ENCODE results near the gene CLINT1.

Gene CLINT1

GRCh38 chr5:157747173-157747740 is 111.7 kb downstream of the CLINT1 start:
- TF ChIP-seq ZBTB7A (IDR thresholded peaks at IDR 0.05; ENCODE audit: low read depth) (no peak), NFIC (IDR thresholded peaks at IDR 0.05) (no peak), CEBPB (IDR thresholded peaks at IDR 0.05) (no peak), USF1 (IDR thresholded peaks at IDR 0.05) (no peak), EGR1 (IDR thresholded peaks at IDR 0.05) (no peak), REST (IDR thresholded peaks at IDR 0.05; ENCODE audit: low read depth) (no peak), FOXM1 (IDR thresholded peaks at IDR 0.05; ENCODE audit: borderline replicate concordance, low read depth) (no peak)

- TF ChIP-seq RAD21 (IDR thresholded peaks at IDR 0.05; ENCODE audit: low read depth), result no peak
- TF ChIP-seq EGR1 (IDR thresholded peaks at IDR 0.05), result no peak
- no peak for TF ChIP-seq FOXM1 (IDR thresholded peaks at IDR 0.05; ENCODE audit: borderline replicate concordance, low read depth)
- TF ChIP-seq EP300 (IDR thresholded peaks at IDR 0.05; ENCODE audit: borderline replicate concordance), result no peak
- TF ChIP-seq ZBTB7A (IDR thresholded peaks at IDR 0.05; ENCODE audit: low read depth), result no peak
- no peak for TF ChIP-seq CREB1 (IDR thresholded peaks at IDR 0.05; ENCODE audit: low read depth)
- no peak for TF ChIP-seq CEBPB (IDR thresholded peaks at IDR 0.05)
- TF ChIP-seq NFIC (IDR thresholded peaks at IDR 0.05), result no peak
- TF ChIP-seq TCF12 (IDR thresholded peaks at IDR 0.05; ENCODE audit: low read depth), result no peak
- TF ChIP-seq TEAD4 (IDR thresholded peaks at IDR 0.05), result no peak
- TF ChIP-seq YY1 (IDR thresholded peaks at IDR 0.05; ENCODE audit: low read depth), result no peak
- no peak for TF ChIP-seq REST (IDR thresholded peaks at IDR 0.05; ENCODE audit: low read depth)
- no peak for TF ChIP-seq USF1 (IDR thresholded peaks at IDR 0.05)
- TF ChIP-seq TAF1 (IDR thresholded peaks at IDR 0.05; ENCODE audit: low read depth), result no peak
- TF ChIP-seq, protein P1, sequence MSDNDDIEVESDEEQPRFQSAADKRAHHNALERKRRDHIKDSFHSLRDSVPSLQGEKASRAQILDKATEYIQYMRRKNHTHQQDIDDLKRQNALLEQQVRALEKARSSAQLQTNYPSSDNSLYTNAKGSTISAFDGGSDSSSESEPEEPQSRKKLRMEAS (IDR thresholded peaks at IDR 0.05), result no peak
Observed at GRCh38 chr5:157745041-157745456, 113.9 kb downstream of the CLINT1 start.

- TF ChIP-seq, protein P1 (IDR thresholded peaks at IDR 0.05), result no peak
- TF ChIP-seq EP300 (IDR thresholded peaks at IDR 0.05; ENCODE audit: borderline replicate concordance) (no peak), FOXM1 (IDR thresholded peaks at IDR 0.05; ENCODE audit: borderline replicate concordance, low read depth) (no peak), NFIC (IDR thresholded peaks at IDR 0.05) (no peak), TCF12 (IDR thresholded peaks at IDR 0.05; ENCODE audit: low read depth) (no peak), EGR1 (IDR thresholded peaks at IDR 0.05) (no peak)
Observed at GRCh38 chr5:157744051-157745011, 114.6 kb downstream of the CLINT1 start.

GRCh38 chr5:157743163-157744050 is 115.5 kb downstream of the CLINT1 start, which contains the start of gene LSM11:
TSS of gene LSM11 (plus strand) at chr5:157743712. CDS start at chr5:157743751, 39 bp downstream.
- TF ChIP-seq FOXM1 (IDR thresholded peaks at IDR 0.05; ENCODE audit: borderline replicate concordance, low read depth) (no peak), RAD21 (IDR thresholded peaks at IDR 0.05; ENCODE audit: low read depth) (peak; percentile 77; the same call in 1 of the 2 replicates), CREB1 (IDR thresholded peaks at IDR 0.05; ENCODE audit: low read depth) (no peak), TAF1 (IDR thresholded peaks at IDR 0.05; ENCODE audit: low read depth) (peak; percentile 47; the same call in 1 of the 2 replicates), REST (IDR thresholded peaks at IDR 0.05; ENCODE audit: low read depth) (no peak), NFIC (IDR thresholded peaks at IDR 0.05) (no peak), CEBPB (IDR thresholded peaks at IDR 0.05) (no peak), TCF12 (IDR thresholded peaks at IDR 0.05; ENCODE audit: low read depth) (peak; percentile 34; the same call in 1 of the 2 replicates), ZBTB7A (IDR thresholded peaks at IDR 0.05; ENCODE audit: low read depth) (peak; percentile 77; the same call in 1 of the 2 replicates), TEAD4 (IDR thresholded peaks at IDR 0.05) (no peak; the same call in 1 of the 2 replicates), EGR1 (IDR thresholded peaks at IDR 0.05) (no peak), EP300 (IDR thresholded peaks at IDR 0.05; ENCODE audit: borderline replicate concordance) (no peak), YY1 (IDR thresholded peaks at IDR 0.05; ENCODE audit: low read depth) (peak; percentile 89), USF1 (IDR thresholded peaks at IDR 0.05) (no peak)
- TF ChIP-seq, protein P1 (IDR thresholded peaks at IDR 0.05), result peak; percentile 72
